PC-9 (cell line): Measurements from ENCODE around the gene ARID3A.

Experiments
- CTCF ChIP-seq: fragments of 200-600 bp; sonication (generic); conservative IDR thresholded peaks from 2 replicates; pipeline ENCODE4 v1.6.1; 2017; ENCODE audit warnings: mixed run types, antibody characterized with exemption, mild to moderate bottlenecking, moderate library complexity
- EZH2 ChIP-seq: fragments of 200-600 bp; sonication (generic); IDR thresholded peaks from 2 replicates; pipeline ENCODE4 v1.8.0; 2017; ENCODE audit warnings: antibody characterized with exemption, low read depth

DNA sequence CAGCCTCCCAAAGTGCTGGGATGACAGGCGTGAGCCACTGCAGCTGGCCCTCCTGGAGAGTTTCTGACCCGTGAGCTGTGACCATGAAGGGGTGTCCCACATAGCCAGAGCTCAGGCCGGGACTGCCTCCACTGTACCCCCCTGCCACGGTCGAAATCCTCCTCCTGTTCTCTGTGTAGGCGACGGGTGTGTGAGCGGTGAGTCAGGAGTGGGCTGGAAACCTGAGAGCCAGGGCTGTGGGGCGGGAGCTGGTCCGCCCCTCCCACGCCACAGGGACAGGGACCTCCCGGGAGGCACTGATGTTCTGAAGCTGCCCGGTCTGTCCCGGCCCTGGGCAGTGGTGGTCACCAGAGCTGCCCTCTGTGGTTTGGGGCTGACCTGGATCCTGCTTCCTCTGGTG lies 62.2 kb downstream of the ARID3A start:
- TF ChIP-seq EZH2 (no peak), CTCF (no peak)
